Endothelial cell of umbilical vein (primary cell): ENCODE data around the gene KHK. TPM values are rescaled to one million over a fixed set of nuclear protein-coding genes. Genes with fewer than 3 reads are reported as not detected.

Experiments
- BruUV-seq: library from RNA; stranded (reverse); fragments of 400-500 nt; replicated peaks from 2 replicates; lab custom pipeline; 2021; lab: Mats Ljungman, UMichigan
- CTCF ChIA-PET: fragments of 300-600, 350-600 bp; sonication (Branson Sonifier 250); formaldehyde crosslinking; loops from one replicate; lab custom pipeline; 2021; ENCODE audit warnings: antibody characterized with exemption, inconsistent platforms; lab: Charles Lee
- POLR2A ChIA-PET: fragments of 300-600, 350-600 bp; sonication (Branson Sonifier 250); formaldehyde crosslinking; loops from one replicate; lab custom pipeline; 2021; ENCODE audit warnings: antibody characterized with exemption, inconsistent platforms; lab: Charles Lee
- DNase-seq: peaks from one replicate; pipeline ENCODE4 v3.0.0-alpha.2; 2011; ENCODE audit warnings: low read depth, low spot score
- FAIRE-seq: peaks from 2 replicates; lab custom pipeline; 2011; peaks lifted over from hg19 to GRCh38; lab: Jason Lieb, UNC
- H2AFZ ChIP-seq: 2 replicates; pipeline ENCODE4 v1.6.0; 2012; ENCODE audit warnings: low read depth, low read length, control low read depth, inconsistent platforms
- H3K27ac ChIP-seq: 2 replicates; pipeline ENCODE4 v1.5.1; 2011; ENCODE audit warnings: low read depth, mild to moderate bottlenecking, control low read depth, low read length, moderate library complexity; ENCODE audit not compliant: insufficient read depth
- H3K27me3 ChIP-seq, 2 experiments: 2 replicates each; pipeline versions ENCODE4 v1.6.0 to v1.6.1; 2011; ENCODE audit warnings: low read length in 2 of 2, mixed read lengths in 1 of 2; ENCODE audit not compliant: control insufficient read depth in 2 of 2, insufficient read depth in 2 of 2
- H3K36me3 ChIP-seq, 2 experiments: 2 replicates in 1 of 2; 3 replicates in 1 of 2; pipeline ENCODE4 v1.5.1; 2011; ENCODE audit warnings: low read length in 2 of 2, mild to moderate bottlenecking in 1 of 2, moderate library complexity in 1 of 2; ENCODE audit not compliant: control insufficient read depth in 2 of 2, insufficient read depth in 2 of 2; ENCODE audit errors: extremely low read depth in 1 of 2
- H3K4me1 ChIP-seq: 3 replicates; pipeline ENCODE4 v1.5.1; 2011; ENCODE audit warnings: mild to moderate bottlenecking, low read length; ENCODE audit not compliant: control insufficient read depth, insufficient read depth; ENCODE audit errors: extremely low read depth
- H3K4me2 ChIP-seq: 2 replicates; pipeline ENCODE4 v1.6.1; 2011; ENCODE audit warnings: low read length, control low read depth, mixed read lengths; ENCODE audit not compliant: insufficient read depth
- H3K4me3 ChIP-seq, 3 experiments: fragments of 200-600 bp in 1 of 3; sonication (generic), shearing (Covaris generic) in 1 of 3; replicated peaks in 1 of 3; 2 replicates each; pipeline ENCODE4 v1.5.1; 2011 to 2016; ENCODE audit warnings: control low read depth in 3 of 3, low read length in 3 of 3, mild to moderate bottlenecking in 2 of 3, inconsistent platforms in 1 of 3, low read depth in 1 of 3, moderate library complexity in 1 of 3; ENCODE audit not compliant: insufficient read depth in 1 of 3
- H3K79me2 ChIP-seq: 2 replicates; pipeline ENCODE4 v1.6.0; 2012; ENCODE audit warnings: low read length, inconsistent platforms; ENCODE audit not compliant: control insufficient read depth, insufficient read depth
- H3K9ac ChIP-seq: replicated peaks from 2 replicates; pipeline ENCODE3; 2011; ENCODE audit warnings: low read length, control low read depth; ENCODE audit not compliant: insufficient read depth; ENCODE audit errors: extremely low read depth
- H3K9me1 ChIP-seq: replicated peaks from 3 replicates; pipeline ENCODE4 v1.6.0; 2011; ENCODE audit warnings: mild to moderate bottlenecking, low read length; ENCODE audit not compliant: control insufficient read depth, insufficient read depth; ENCODE audit errors: extremely low read depth
- H3K9me3 ChIP-seq: replicated peaks from 2 replicates; pipeline ENCODE4 v1.5.1; 2012; ENCODE audit warnings: low read length, inconsistent platforms; ENCODE audit not compliant: control insufficient read depth, insufficient read depth
- H4K20me1 ChIP-seq: replicated peaks from 2 replicates; pipeline ENCODE3; 2011; ENCODE audit warnings: mild to moderate bottlenecking, low read length; ENCODE audit not compliant: control insufficient read depth, insufficient read depth; ENCODE audit errors: extremely low read depth
- EZH2 ChIP-seq: IDR thresholded peaks from 2 replicates; pipeline ENCODE4 v1.6.1; 2012; ENCODE audit warnings: borderline replicate concordance, low read depth, mild to moderate bottlenecking, moderate library complexity, low read length, inconsistent platforms; ENCODE audit not compliant: severe bottlenecking
- FOS ChIP-seq: IDR thresholded peaks from 2 replicates; pipeline ENCODE4 v1.6.1; 2011; ENCODE audit warnings: mild to moderate bottlenecking, low read length, moderate library complexity, borderline replicate concordance; ENCODE audit not compliant: insufficient read depth
- GATA2 ChIP-seq: IDR thresholded peaks from 2 replicates; pipeline ENCODE4 v1.7.0; 2011; ENCODE audit warnings: low read depth, mild to moderate bottlenecking, moderate library complexity, mixed read lengths, low read length; ENCODE audit not compliant: insufficient read length, insufficient read depth
- JUN ChIP-seq: IDR thresholded peaks from 2 replicates; pipeline ENCODE4 v1.6.1; 2011; ENCODE audit warnings: borderline replicate concordance, low read depth; ENCODE audit not compliant: insufficient read length, insufficient read depth
- MYC ChIP-seq: IDR thresholded peaks from one replicate; pipeline ENCODE4 v1.6.1; 2011; ENCODE audit warnings: mild to moderate bottlenecking, low read depth, low read length
- POLR2A ChIP-seq: IDR thresholded peaks from 2 replicates; pipeline ENCODE4 v1.6.1; 2012; ENCODE audit warnings: low read depth, mild to moderate bottlenecking, control low read depth, low read length
- POLR2AphosphoS5 ChIP-seq: IDR thresholded peaks from 2 replicates; pipeline ENCODE4 v1.6.1; 2012; ENCODE audit warnings: low read depth, mild to moderate bottlenecking, control low read depth, low read length, moderate library complexity; ENCODE audit not compliant: insufficient read depth
- dilution Hi-C: fragments of 300-500 bp; cut with MboI; formaldehyde crosslinking; loops from one replicate; pipeline ENCODE4 v1.15.0; 2019; ENCODE audit warnings: low sequenced_read_pairs; ENCODE audit not compliant: extremely low pct_ligation_motif_present
- intact Hi-C: fragments of 100-400 bp; cut with micrococcal nuclease; formaldehyde crosslinking; loops from one replicate; pipeline ENCODE4 v1.10.0; 2022
- polyA plus RNA-seq, 4 experiments: library from polyadenylated mRNA; depleted of rRNA in 3 of 4; stranded (reverse) in 3 of 4; unstranded in 1 of 4; fragments of >200 nt; gene quantifications; 2 replicates each; pipeline versions ENCODE4 v1.2.1 to v1.2.3, GENCODE V29; 2011 to 2012; ENCODE audit warnings: missing spikeins in 1 of 4
- total RNA-seq: library from RNA; stranded (reverse); gene quantifications from 2 replicates; pipeline ENCODE4 v1.2.3, GENCODE V29; 2021
- TF ChIP-seq, protein P1 (sequence below): IDR thresholded peaks from 2 replicates; pipeline ENCODE4 v1.6.1; 2011; ENCODE audit not compliant: insufficient read depth, insufficient read length
- TF ChIP-seq, protein P2 (sequence below), 2 donors: IDR thresholded peaks; 1 replicate in 1 of 2; 2 replicates in 1 of 2; pipeline ENCODE4 v1.5.1; 2011; ENCODE audit warnings: low read length in 2 of 2, mild to moderate bottlenecking in 2 of 2, moderate library complexity in 2 of 2, control low read depth in 1 of 2, inconsistent platforms in 1 of 2, low read depth in 1 of 2; ENCODE audit not compliant: insufficient read depth in 1 of 2; ENCODE audit errors: extremely low read depth in 1 of 2

KHK gene
- total and polyA plus RNA-seq, 2 donors (not counting 3 experiments of a cell fraction or from before 2014, with no cell fraction given), result 2.9 to 4.4 TPM

DNA sequence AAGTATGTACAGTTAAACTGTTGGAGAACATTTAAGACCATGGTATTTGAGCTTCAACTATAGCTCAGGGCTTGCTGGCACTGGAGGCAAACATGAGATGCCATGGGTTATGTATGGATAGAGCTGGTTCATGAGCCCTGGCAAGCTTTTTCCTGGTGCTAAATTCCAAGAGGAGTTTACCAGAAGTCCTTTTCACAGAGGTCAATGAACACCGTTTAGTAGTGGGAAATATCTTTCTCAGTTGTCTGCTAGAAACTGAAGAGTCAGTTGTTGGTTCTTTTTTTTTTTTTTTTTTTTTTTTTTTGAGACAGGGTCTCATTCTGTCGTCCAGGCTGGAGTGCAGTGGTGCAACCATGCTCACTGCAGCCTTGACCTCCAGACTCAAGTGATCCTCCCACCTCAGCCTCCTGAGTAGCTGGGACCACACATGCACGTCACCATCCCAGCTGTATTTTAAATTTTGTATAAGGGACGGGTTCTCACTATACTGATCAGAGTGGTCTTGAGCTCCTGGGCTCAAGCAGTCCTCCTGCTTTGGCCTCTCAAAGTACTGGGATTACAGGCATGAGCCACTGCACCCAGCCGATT, 1.3 kb downstream of the KHK start:
- CTCF ChIA-PET, result interaction anchor here (0.8 to 6.0 kb wide), 11 partner anchors 10 to 242 kb away, joined by 3 to 39 read pairs (median 8); partner anchors contain the start of genes AGBL5, MPV17 and PREB

More for the DNA sequence above, 1.3 kb downstream of the KHK start:
- intact Hi-C loops, result loop anchor here (2.0 to 5.0 kb wide), 2 partner anchors 55 to 241 kb away; partner anchors contain the start of genes DPYSL5 and TMEM214
- DNase-seq (no peak), FAIRE-seq (no peak)
- no peaks in the 10 kb centered on the region for H3K36me3 ChIP-seq
- no peaks in the 10 kb centered on the region for H3K79me2 ChIP-seq
- no peaks in the 10 kb centered on the region for H4K20me1 ChIP-seq
- no peaks in the 10 kb centered on the region for H3K9me3 ChIP-seq
- H3K9ac ChIP-seq, result no peak overlapping the region
- TF ChIP-seq, protein P1, sequence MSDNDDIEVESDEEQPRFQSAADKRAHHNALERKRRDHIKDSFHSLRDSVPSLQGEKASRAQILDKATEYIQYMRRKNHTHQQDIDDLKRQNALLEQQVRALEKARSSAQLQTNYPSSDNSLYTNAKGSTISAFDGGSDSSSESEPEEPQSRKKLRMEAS, result no peak
- TF ChIP-seq, protein P2, sequence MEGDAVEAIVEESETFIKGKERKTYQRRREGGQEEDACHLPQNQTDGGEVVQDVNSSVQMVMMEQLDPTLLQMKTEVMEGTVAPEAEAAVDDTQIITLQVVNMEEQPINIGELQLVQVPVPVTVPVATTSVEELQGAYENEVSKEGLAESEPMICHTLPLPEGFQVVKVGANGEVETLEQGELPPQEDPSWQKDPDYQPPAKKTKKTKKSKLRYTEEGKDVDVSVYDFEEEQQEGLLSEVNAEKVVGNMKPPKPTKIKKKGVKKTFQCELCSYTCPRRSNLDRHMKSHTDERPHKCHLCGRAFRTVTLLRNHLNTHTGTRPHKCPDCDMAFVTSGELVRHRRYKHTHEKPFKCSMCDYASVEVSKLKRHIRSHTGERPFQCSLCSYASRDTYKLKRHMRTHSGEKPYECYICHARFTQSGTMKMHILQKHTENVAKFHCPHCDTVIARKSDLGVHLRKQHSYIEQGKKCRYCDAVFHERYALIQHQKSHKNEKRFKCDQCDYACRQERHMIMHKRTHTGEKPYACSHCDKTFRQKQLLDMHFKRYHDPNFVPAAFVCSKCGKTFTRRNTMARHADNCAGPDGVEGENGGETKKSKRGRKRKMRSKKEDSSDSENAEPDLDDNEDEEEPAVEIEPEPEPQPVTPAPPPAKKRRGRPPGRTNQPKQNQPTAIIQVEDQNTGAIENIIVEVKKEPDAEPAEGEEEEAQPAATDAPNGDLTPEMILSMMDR (IDR thresholded peaks at IDR 0.05; ENCODE audit: extremely low read depth in 1 of 2, insufficient read depth in 1 of 2, low read depth in 1 of 2, low read length in 2 of 2), result no peak
- no peak for TF ChIP-seq EZH2
- TF ChIP-seq POLR2A, result no peak
- TF ChIP-seq FOS, result no peak
- no peak for TF ChIP-seq POLR2AphosphoS5
- no peak for TF ChIP-seq MYC
- no peak for TF ChIP-seq GATA2
- TF ChIP-seq JUN, result no peak
- BruUV-seq, result no TSS peak
- no peak overlapping the region for H3K4me3 ChIP-seq
- no peaks in the 10 kb centered on the region for H3K27me3 ChIP-seq
- POLR2A ChIA-PET, result interaction anchor here (0.7 kb wide), 1 partner anchor 13 kb away, joined by 7 read pairs; no protein-coding TSS in a partner anchor
- H3K4me2 ChIP-seq, result no peak overlapping the region
- no peak overlapping the region for H2AFZ ChIP-seq
- peaks cover 5% of the 10 kb centered on the region for H3K4me1 ChIP-seq
- H3K27ac ChIP-seq, result no peak overlapping the region
- dilution Hi-C loops, result no loop called here
- no peaks in the 10 kb centered on the region for H3K9me1 ChIP-seq
